ENCODE results near the gene GABRG3.

The GABRG3 gene

DNA sequence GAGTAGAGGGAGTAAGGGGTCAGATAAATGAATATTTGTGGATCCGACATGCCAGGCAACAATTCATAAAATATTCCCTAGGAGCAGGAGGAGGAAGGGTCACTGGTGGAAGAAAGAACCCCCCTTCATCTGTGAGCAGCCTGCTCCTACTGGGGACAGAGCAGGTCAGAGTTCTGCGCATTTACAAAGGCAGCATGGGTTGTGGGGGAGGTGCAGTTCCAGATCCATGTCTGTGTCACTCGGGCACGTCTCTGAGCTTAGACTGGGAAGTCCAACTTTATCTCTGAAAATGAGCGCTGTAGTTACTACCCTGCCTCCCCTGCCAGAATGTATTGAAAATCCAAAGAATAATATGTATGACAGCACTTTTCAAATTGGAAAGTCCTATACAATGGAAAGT is 115.2 kb downstream of the GABRG3 start:
- TF ChIP-seq, protein P1, sequence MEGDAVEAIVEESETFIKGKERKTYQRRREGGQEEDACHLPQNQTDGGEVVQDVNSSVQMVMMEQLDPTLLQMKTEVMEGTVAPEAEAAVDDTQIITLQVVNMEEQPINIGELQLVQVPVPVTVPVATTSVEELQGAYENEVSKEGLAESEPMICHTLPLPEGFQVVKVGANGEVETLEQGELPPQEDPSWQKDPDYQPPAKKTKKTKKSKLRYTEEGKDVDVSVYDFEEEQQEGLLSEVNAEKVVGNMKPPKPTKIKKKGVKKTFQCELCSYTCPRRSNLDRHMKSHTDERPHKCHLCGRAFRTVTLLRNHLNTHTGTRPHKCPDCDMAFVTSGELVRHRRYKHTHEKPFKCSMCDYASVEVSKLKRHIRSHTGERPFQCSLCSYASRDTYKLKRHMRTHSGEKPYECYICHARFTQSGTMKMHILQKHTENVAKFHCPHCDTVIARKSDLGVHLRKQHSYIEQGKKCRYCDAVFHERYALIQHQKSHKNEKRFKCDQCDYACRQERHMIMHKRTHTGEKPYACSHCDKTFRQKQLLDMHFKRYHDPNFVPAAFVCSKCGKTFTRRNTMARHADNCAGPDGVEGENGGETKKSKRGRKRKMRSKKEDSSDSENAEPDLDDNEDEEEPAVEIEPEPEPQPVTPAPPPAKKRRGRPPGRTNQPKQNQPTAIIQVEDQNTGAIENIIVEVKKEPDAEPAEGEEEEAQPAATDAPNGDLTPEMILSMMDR (IDR thresholded peaks at IDR 0.05; ENCODE audit: low read depth, low read length) = no peak
- DNase-seq (ENCODE audit: extremely low read depth, low read depth) = no peak

DNA sequence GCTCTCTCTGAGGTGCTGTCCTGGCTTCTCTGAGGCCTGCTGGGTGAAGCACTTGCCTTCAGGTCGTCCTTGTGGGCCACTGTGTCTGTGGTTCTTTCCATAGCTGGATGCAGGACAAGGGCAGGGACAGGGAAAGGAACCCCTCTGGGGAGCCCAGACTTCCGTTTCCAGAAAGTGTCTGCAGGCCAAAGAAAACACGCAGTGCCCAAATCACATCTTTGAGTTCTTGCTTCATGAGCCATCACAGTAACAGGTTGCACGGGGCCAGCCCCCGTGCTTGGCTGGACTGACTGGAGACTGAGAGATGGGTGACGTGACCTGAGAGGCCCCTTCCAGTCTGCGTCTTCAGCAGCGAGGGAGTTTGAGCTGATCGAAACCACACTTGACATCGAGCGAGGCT is 115.8 kb downstream of the GABRG3 start:
- DNase-seq (ENCODE audit: extremely low read depth, low read depth) = no peak
- TF ChIP-seq, protein P1 (IDR thresholded peaks at IDR 0.05; ENCODE audit: low read depth, low read length) = no peak

DNA sequence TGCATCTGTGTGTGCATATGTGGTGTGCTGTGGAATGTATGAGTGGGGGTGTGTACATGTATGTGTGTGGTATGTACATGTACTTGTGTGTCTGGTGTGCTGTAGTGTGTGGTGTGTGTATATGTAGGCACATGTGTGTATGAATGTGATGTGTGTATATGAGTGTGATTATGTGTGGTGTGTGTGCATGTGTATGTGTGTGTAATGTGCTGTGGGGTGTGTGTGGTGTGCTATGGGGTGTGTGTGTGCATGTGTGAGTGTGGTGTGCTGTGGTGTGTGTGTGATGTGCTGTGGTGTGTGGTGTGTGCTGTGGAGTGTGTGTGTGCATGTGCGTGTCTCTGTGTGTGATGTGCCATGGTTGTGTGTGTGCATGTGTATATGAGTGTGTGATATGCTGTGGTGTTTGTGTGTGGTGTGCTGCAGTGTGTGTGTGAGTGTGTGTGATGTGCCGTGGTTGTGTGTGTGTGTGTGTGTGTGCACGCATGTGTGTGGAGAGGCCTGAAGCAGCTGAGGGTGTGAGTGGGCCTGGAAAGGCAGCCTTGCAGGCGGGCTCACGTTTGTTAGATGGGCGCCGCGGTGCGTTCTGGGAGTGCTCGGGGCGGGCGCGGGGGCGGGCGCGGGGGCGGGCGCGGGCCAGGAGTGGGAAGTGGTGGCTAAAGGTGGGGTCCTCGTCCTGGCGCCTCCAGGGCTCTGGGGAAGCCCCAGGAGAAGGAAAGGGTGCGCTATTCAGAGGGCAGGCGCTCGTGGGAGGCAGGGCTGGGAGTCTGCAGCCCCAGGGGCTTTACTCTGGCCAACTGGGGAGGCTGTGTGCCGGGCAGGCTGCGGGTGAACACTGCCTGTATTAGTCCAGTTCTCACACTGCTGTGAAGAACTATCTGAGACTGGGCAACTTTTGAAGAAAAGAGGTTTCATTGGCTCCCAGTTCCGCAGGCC is 116.9 kb downstream of the GABRG3 start:
- no peak for DNase-seq (ENCODE audit: extremely low read depth, low read depth)
- TF ChIP-seq, protein P1 (IDR thresholded peaks at IDR 0.05; ENCODE audit: low read depth, low read length) = no peak

DNA sequence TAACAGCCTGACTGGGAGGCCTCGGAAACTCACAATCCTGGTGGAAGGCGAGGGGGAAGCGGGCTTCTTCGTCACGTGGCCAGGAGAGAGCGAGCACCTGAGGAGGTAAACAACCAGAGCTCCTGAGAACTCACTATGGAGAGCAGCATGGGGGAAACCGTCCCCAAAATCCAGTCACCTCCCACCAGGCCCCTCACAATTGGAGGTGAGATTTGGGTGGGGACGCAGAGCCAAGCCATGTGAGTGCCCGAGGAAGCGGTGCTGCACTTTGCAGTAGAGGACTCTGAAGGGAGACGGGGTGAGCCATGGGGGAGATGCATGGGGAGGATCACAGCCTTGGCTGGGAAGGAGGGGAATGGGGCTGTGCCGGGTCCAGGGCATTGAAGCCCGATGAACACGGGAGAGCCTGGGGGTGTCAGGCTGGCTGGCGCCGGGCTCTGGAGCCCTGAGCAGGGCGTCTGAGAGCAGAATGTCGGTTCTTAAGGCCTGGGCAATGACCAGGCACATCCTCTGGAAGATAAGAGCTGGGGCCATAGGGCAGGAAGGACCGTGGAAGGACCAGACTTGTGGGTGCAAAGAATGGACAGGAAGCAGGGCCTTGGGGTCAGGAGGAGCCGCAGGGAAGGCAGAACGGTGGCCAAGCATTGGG is 117.7 kb downstream of the GABRG3 start:
- TF ChIP-seq, protein P1 (IDR thresholded peaks at IDR 0.05; ENCODE audit: low read depth, low read length) = no peak
- no peak for DNase-seq (ENCODE audit: extremely low read depth, low read depth)

DNA sequence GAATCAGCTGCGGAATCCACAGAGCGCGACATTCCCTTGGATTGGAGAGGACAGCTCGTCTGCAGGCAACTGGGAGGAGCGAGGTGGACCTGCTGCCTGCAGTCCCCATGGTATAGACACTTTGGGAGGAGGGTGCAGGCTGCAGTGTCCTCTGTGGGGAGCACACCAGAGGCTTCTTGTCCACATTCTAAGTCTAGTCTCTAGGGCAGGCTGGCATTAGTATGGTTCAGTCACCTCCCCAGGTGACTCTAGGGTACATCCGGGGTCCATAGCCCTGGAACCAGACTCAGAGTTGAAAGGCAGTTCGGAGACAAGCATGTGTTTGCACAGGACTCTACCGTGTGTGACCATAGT is 118.2 kb downstream of the GABRG3 start:
- TF ChIP-seq, protein P1 (IDR thresholded peaks at IDR 0.05; ENCODE audit: low read depth, low read length) = no peak
- no peak for DNase-seq (ENCODE audit: extremely low read depth, low read depth)

DNA sequence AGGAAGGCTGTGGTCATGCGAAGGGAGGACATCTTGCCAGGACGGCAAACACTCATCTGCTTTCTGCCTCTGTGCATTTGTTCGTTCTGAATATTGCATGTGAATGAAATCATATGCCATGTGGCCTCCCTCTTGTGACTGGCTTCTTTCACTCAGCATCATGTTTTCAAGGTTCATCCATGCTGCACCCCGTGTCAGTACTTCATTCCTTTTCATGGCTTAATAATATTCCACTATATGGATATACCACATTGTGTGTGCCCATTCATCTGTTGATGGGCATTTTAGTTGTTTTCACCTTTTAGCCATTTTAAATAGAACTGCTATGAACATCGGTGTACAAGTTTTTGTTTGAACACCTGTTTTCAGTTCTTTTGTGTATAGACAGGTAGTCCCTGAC is 118.7 kb downstream of the GABRG3 start:
- TF ChIP-seq, protein P1 (IDR thresholded peaks at IDR 0.05; ENCODE audit: low read depth, low read length) = no peak
- DNase-seq (ENCODE audit: extremely low read depth, low read depth) = no peak

DNA sequence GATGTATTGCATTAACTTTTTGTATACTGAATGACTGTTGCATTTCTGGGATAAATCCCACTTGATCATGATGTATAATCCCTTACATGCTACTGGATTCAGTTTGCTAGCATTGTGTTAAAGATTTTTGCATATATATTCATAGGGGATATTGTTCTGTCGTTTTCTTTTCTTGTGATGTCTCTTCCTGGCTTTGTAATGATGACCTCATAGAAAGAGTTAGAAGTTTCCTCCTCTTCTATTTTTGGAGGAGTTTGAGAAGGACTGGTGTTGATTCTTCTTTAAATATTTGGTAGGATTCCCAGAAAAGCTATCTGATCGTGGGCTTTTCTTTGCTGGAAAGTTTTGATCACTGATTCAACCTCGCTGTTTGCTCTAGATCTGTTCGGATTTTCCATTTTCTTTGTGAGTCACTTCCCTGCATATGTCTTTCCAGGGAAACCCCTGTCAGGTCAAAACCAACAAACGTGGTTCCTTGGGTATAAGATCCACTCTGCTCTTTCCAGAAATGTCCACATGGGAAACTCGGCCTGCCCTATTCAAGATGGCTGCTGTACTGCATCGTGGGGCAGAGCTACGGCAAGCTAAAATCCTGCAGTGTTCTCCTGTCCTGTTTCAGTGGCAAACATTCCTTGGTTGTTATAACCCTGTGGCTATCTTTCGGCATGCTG is 120.4 kb downstream of the GABRG3 start:
- no peak for DNase-seq (ENCODE audit: extremely low read depth, low read depth)
- TF ChIP-seq, protein P1 (IDR thresholded peaks at IDR 0.05; ENCODE audit: low read depth, low read length) = no peak

Measured in AG09319 (cell line).